Peyer's patch (tissue), 4 donors: ENCODE results near the gene WIPF3.

Experiments used
- CTCF ChIP-seq, 6 experiments: fragments of 450-650 bp in 4 of 6; fragments of 200-600 bp in 2 of 6; sonication (generic) in 1 of 6; IDR thresholded peaks; one replicate each; pipeline ENCODE4 v1.5.1; 2017 to 2019; ENCODE audit warnings: antibody characterized with exemption in 6 of 6, mild to moderate bottlenecking in 3 of 6, moderate library complexity in 1 of 6
- POLR2A ChIP-seq, 2 donors: fragments of 450-650 bp; IDR thresholded peaks; one replicate each; pipeline ENCODE4 v1.5.1; 2017; ENCODE audit warnings: antibody characterized with exemption in 2 of 2, mild to moderate bottlenecking in 2 of 2, moderate library complexity in 2 of 2

GRCh38 chr7:29882481-29882880, 76.2 kb downstream of the WIPF3 start:
- TF ChIP-seq CTCF (IDR thresholded peaks at IDR 0.05) (no peak), POLR2A (IDR thresholded peaks at IDR 0.05) (no peak)
